ENCODE results near the gene DISP3. TPM values are rescaled to one million over a fixed set of nuclear protein-coding genes. Genes with fewer than 3 reads are reported as not detected.

Gene DISP3
- polyA plus RNA-seq, 1 of the 3 experiments (the other 2 are of a cell fraction), result 0.08 TPM

DNA sequence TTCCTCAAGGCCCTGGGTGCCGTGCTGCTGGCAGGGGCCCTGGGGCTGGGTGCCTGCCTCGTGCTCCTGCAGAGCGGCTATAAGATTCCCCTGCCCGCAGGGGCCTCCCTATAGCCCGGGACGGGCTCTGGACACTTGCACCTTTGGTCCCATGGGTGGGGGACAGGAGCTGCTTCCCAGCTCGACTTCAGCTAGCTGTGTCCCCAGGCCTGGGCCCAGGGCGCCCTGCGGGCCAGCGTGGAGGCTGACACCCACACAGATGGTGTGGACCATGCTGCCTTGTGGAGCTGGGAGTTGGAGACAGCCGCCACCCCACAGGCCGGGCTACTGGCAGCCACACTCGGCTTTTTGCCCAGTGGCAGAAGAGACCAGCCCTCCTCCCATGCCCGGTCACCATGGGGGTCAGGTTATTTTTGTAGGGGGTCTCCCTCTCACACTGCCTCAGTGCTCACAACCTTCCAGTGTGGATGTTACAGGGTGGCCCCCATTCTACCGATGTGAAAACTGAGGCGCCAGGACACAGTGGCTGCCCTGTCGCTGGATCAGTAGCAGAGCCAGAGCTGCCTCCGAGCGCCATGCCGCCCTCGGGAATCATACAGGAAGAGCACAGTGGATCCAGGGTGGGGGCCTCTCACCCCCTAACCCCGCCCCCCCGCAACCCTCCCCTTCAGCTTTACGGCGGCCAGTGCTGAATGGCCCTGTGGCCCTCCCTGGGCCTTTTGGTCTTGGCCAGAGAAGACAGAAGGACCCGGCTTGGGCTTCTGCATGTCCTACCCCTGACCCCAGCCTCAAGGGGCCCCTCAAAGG, 57.8 kb downstream of the DISP3 start:
- Histone ChIP-seq H3K27ac (ENCODE audit: low read depth in 2 of 2, low read length in 1 of 2) (no peak overlapping the region), H3F3A (replicated peaks; ENCODE audit: insufficient read depth) (no peaks in the 10 kb centered on the region), H3K9ac (no peak overlapping the region), H3K4me2 (no peak overlapping the region), H2AFZ (ENCODE audit: low read depth) (no peak overlapping the region), H3K79me2 (ENCODE audit: insufficient read depth) (no peaks in the 10 kb centered on the region), H3K36me3 (replicated peaks in 1 of 2; ENCODE audit: control insufficient read depth in 1 of 2, insufficient read depth in 2 of 2, low read length in 1 of 2) (no peaks in the 10 kb centered on the region), H3K4me3 (ENCODE audit: low read depth in 2 of 2, low read length in 1 of 2) (no peak overlapping the region), H3K4me1 (ENCODE audit: control insufficient read depth in 1 of 2, insufficient read depth in 2 of 2, low read depth in 1 of 2, low read length in 1 of 2) (peaks cover 0 to 17% of the 10 kb centered on the region in 2 experiments; a peak in 1 of 4 replicates), H3K9me3 (no peaks in the 10 kb centered on the region), H3K9me2 (no peaks in the 10 kb centered on the region), H4K20me1 (ENCODE audit: insufficient read depth) (no peaks in the 10 kb centered on the region), H3K27me3 (ENCODE audit: insufficient read depth) (no peaks in the 10 kb centered on the region)
- no peak for DNase-seq
- CTCF ChIA-PET, result interaction anchor here (0.6 to 1.3 kb wide), 4 partner anchors 56 to 282 kb away, joined by 3 to 5 read pairs (median 3); partner anchors contain the start of gene DISP3
- POLR2A ChIA-PET, result interaction anchor here (1.0 kb wide), 1 partner anchor 58 kb away, joined by 3 read pairs; the partner anchor contains the start of gene DISP3
- WGBS (ENCODE audit: low lambda C conversion rate), result 56% methylated on average over 10 of the region's 26 CpGs
- TF ChIP-seq YY1 (IDR thresholded peaks at IDR 0.05; ENCODE audit: low read depth) (no peak), ELF1 (IDR thresholded peaks at IDR 0.05) (no peak), MXI1 (IDR thresholded peaks at IDR 0.05; ENCODE audit: low read depth, low read length) (no peak), SMC3 (IDR thresholded peaks at IDR 0.05; ENCODE audit: low read depth, low read length) (no peak), EP300 (IDR thresholded peaks at IDR 0.05; ENCODE audit: borderline replicate concordance in 1 of 2, low read depth in 1 of 2, low read length in 1 of 2) (no peak), MAX (IDR thresholded peaks at IDR 0.05; ENCODE audit: low read depth) (no peak), NFIC (IDR thresholded peaks at IDR 0.05; ENCODE audit: borderline replicate concordance) (no peak)
- TF ChIP-seq, protein P1, sequence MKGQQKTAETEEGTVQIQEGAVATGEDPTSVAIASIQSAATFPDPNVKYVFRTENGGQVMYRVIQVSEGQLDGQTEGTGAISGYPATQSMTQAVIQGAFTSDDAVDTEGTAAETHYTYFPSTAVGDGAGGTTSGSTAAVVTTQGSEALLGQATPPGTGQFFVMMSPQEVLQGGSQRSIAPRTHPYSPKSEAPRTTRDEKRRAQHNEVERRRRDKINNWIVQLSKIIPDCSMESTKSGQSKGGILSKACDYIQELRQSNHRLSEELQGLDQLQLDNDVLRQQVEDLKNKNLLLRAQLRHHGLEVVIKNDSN (IDR thresholded peaks at IDR 0.05; ENCODE audit: borderline replicate concordance, low read depth), result no peak

DNA sequence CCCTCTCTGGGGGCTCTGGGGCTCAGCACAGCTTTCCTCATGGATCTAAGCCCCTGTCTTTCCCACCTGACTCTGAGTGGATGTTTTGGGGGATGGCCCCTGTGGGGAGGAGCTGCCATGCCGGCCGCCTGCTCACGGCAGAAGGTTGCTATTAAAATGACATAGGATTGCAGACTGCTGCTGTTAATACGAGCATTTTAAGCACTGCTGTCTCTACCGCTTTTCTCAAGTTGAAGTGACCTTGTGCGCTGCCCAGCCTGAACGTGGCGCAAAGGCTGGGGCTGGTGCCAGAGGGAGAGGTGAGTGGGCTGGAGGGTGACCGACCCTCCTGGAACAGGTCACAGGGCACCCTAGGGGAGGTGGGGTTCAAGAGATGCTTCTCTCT, 58.4 kb downstream of the DISP3 start:
- TF ChIP-seq ELF1 (IDR thresholded peaks at IDR 0.05), result no peak
- no peak for TF ChIP-seq EZH2phosphoT487 (IDR thresholded peaks at IDR 0.05; ENCODE audit: borderline replicate concordance, low read depth)
- no peak for TF ChIP-seq REST (IDR thresholded peaks at IDR 0.05; ENCODE audit: low read depth, low read length)
- no peak for TF ChIP-seq MAX (IDR thresholded peaks at IDR 0.05; ENCODE audit: low read depth)
- TF ChIP-seq TAF1 (IDR thresholded peaks at IDR 0.05; ENCODE audit: borderline replicate concordance, low read depth, low read length), result no peak
- TF ChIP-seq, protein P2, sequence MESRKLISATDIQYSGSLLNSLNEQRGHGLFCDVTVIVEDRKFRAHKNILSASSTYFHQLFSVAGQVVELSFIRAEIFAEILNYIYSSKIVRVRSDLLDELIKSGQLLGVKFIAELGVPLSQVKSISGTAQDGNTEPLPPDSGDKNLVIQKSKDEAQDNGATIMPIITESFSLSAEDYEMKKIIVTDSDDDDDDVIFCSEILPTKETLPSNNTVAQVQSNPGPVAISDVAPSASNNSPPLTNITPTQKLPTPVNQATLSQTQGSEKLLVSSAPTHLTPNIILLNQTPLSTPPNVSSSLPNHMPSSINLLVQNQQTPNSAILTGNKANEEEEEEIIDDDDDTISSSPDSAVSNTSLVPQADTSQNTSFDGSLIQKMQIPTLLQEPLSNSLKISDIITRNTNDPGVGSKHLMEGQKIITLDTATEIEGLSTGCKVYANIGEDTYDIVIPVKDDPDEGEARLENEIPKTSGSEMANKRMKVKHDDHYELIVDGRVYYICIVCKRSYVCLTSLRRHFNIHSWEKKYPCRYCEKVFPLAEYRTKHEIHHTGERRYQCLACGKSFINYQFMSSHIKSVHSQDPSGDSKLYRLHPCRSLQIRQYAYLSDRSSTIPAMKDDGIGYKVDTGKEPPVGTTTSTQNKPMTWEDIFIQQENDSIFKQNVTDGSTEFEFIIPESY (IDR thresholded peaks at IDR 0.05; ENCODE audit: borderline replicate concordance, low read depth), result no peak
- TF ChIP-seq FOXJ3 (CRISPR knock-in tag; IDR thresholded peaks at IDR 0.05), result no peak
- ChIA-PET POLR2A (no interaction called here), CTCF (interaction anchor here (1.3 kb wide), 1 partner anchor 57 kb away, joined by 3 read pairs; no protein-coding TSS in a partner anchor)
- Histone ChIP-seq H3K27ac (ENCODE audit: low read depth in 2 of 2, low read length in 1 of 2) (no peak overlapping the region), H4K20me1 (ENCODE audit: insufficient read depth) (no peaks in the 10 kb centered on the region), H3K79me2 (ENCODE audit: insufficient read depth) (no peaks in the 10 kb centered on the region), H3K9ac (no peak overlapping the region), H3K9me3 (no peaks in the 10 kb centered on the region), H3K27me3 (ENCODE audit: insufficient read depth) (no peaks in the 10 kb centered on the region), H3K4me1 (ENCODE audit: control insufficient read depth in 1 of 2, insufficient read depth in 2 of 2, low read depth in 1 of 2, low read length in 1 of 2) (peaks cover 0 to 17% of the 10 kb centered on the region in 2 experiments; a peak in 1 of 4 replicates), H3K9me2 (no peaks in the 10 kb centered on the region), H3F3A (replicated peaks; ENCODE audit: insufficient read depth) (no peaks in the 10 kb centered on the region), H3K36me3 (replicated peaks in 1 of 2; ENCODE audit: control insufficient read depth in 1 of 2, insufficient read depth in 2 of 2, low read length in 1 of 2) (no peaks in the 10 kb centered on the region), H2AFZ (ENCODE audit: low read depth) (no peak overlapping the region), H3K4me2 (no peak overlapping the region), H3K4me3 (ENCODE audit: low read depth in 2 of 2, low read length in 1 of 2) (no peak overlapping the region)
- 56% methylated on average over 7 of the region's 9 CpGs for WGBS (ENCODE audit: low lambda C conversion rate)
- DNase-seq, result no peak
